Measurements from ENCODE around the gene STC2. TPM values are rescaled to one million over a fixed set of nuclear protein-coding genes. Genes with fewer than 3 reads are reported as not detected.
A peak's percentile ranks its signal among the peaks of the same experiment; 100 is the strongest.
"Not testable (repeated sequence)": the region's sequence is repeated elsewhere in the genome, so short reads cannot be mapped to it uniquely, and the experiment has no call there.

STC2 gene
- total RNA-seq, 1 donor from 2014 or later: 6.0 TPM

- intact Hi-C loops (cut with DNase I): no loop called here
- DNase-seq (ENCODE audit: low spot score): no peak
Measured at GRCh38 chr5:173301695-173302545, 26.3 kb downstream of the STC2 start.

- intact Hi-C loops (cut with DNase I): no loop called here
- no peak for DNase-seq (ENCODE audit: low spot score)
Measured at GRCh38 chr5:173300389-173301047, 27.7 kb downstream of the STC2 start.

- no peak for DNase-seq (ENCODE audit: low spot score)
- intact Hi-C loops (cut with DNase I): loop anchor here (10.0 kb wide), 1 partner anchor 675 kb away; no protein-coding TSS in a partner anchor
Measured at GRCh38 chr5:173299820-173300219, 28.4 kb downstream of the STC2 start.

- DNase-seq (ENCODE audit: low spot score): no peak
- intact Hi-C loops (cut with DNase I): loop anchor here (10.0 kb wide), 1 partner anchor 676 kb away; no protein-coding TSS in a partner anchor
Measured at GRCh38 chr5:173298213-173298926, 29.8 kb downstream of the STC2 start.

- intact Hi-C loops (cut with DNase I): loop anchor here (10.0 kb wide), 1 partner anchor 677 kb away; no protein-coding TSS in a partner anchor
- DNase-seq (ENCODE audit: low spot score): no peak
Measured at GRCh38 chr5:173297813-173298212, 30.4 kb downstream of the STC2 start.

- intact Hi-C loops (cut with DNase I): loop anchor here (10.0 kb wide), 1 partner anchor 678 kb away; no protein-coding TSS in a partner anchor
- DNase-seq (ENCODE audit: low spot score): no peak
Measured at GRCh38 chr5:173296737-173297676, 31.2 kb downstream of the STC2 start.

GRCh38 chr5:173295796-173296195, 32.4 kb downstream of the STC2 start:
- intact Hi-C loops (cut with DNase I): loop anchor here (2.0 to 10.0 kb wide), 2 partner anchors 277 to 679 kb away; no protein-coding TSS in a partner anchor
- no peak for DNase-seq (ENCODE audit: low spot score)

GRCh38 chr5:173294673-173295320, 33.4 kb downstream of the STC2 start:
- intact Hi-C loops (cut with DNase I): loop anchor here (1.0 to 10.0 kb wide), 3 partner anchors 38 to 680 kb away; no protein-coding TSS in a partner anchor
- DNase-seq (ENCODE audit: low spot score): no peak

GRCh38 chr5:173293817-173294672, 34.2 kb downstream of the STC2 start:
- DNase-seq (ENCODE audit: low spot score): no peak
- intact Hi-C loops (cut with DNase I): loop anchor here (1.0 to 10.0 kb wide), 3 partner anchors 38 to 681 kb away; no protein-coding TSS in a partner anchor

GRCh38 chr5:173291722-173292658, 36.2 kb downstream of the STC2 start:
- intact Hi-C loops (cut with DNase I): loop anchor here (10.0 kb wide), 1 partner anchor 683 kb away; no protein-coding TSS in a partner anchor
- DNase-seq (ENCODE audit: low spot score): no peak

- intact Hi-C loops (cut with DNase I): loop anchor here (10.0 kb wide), 1 partner anchor 684 kb away; no protein-coding TSS in a partner anchor
- no peak for DNase-seq (ENCODE audit: low spot score)
Measured at GRCh38 chr5:173290477-173291131, 37.6 kb downstream of the STC2 start.

GRCh38 chr5:173289372-173289771, 38.8 kb downstream of the STC2 start:
- intact Hi-C loops (cut with DNase I): loop anchor here (10.0 kb wide), 1 partner anchor 585 kb away; no protein-coding TSS in a partner anchor
- no peak for DNase-seq (ENCODE audit: low spot score)

- DNase-seq (ENCODE audit: low spot score): no peak
- intact Hi-C loops (cut with DNase I): loop anchor here (10.0 kb wide), 1 partner anchor 584 kb away; no protein-coding TSS in a partner anchor
Measured at GRCh38 chr5:173288632-173289031, 39.6 kb downstream of the STC2 start.

- peak; percentile 36 for DNase-seq (ENCODE audit: low spot score)
- intact Hi-C loops (cut with DNase I): loop anchor here (10.0 kb wide), 1 partner anchor 582 kb away; no protein-coding TSS in a partner anchor
Measured at GRCh38 chr5:173287086-173287485, 41.1 kb downstream of the STC2 start.

- intact Hi-C loops (cut with DNase I): loop anchor here (5.0 to 10.0 kb wide), 2 partner anchors 307 to 580 kb away; no protein-coding TSS in a partner anchor
- DNase-seq (ENCODE audit: low spot score): not testable (repeated sequence)
Measured at GRCh38 chr5:173284343-173284958, 43.8 kb downstream of the STC2 start.
